Coronary artery (tissue), 2 donors: Measurements from ENCODE around the gene PM20D2.

Experiments
- DNase-seq: peaks from one replicate; pipeline ENCODE4 v3.0.0-alpha.2; 2017; ENCODE audit warnings: low spot score
- H3K27ac ChIP-seq, 2 donors: fragments of 200-600 bp; sonication (generic); one replicate each; pipeline ENCODE4 v1.5.1; 2016 to 2019
- H3K4me3 ChIP-seq: fragments of 200-600 bp; sonication (generic); 2 replicates; pipeline ENCODE4 v1.5.1; 2016; ENCODE audit warnings: mild to moderate bottlenecking, moderate library complexity
- TF ChIP-seq, protein P1 (sequence below): fragments of 200-600 bp; sonication (generic); IDR thresholded peaks from one replicate; pipeline ENCODE4 v1.5.1; 2019; ENCODE audit warnings: antibody characterized with exemption

Gene PM20D2

GRCh38 chr6:89145956-89146717, at the start of gene PM20D2:
PM20D2 (plus strand) TSS chr6:89146055; CDS start chr6:89146145, 90 bp downstream.
- Histone ChIP-seq H3K27ac (peak within 1 kb of the TSS; percentile 91), H3K4me3 (peak within 1 kb of the TSS; percentile 96)
- TF ChIP-seq, protein P1, sequence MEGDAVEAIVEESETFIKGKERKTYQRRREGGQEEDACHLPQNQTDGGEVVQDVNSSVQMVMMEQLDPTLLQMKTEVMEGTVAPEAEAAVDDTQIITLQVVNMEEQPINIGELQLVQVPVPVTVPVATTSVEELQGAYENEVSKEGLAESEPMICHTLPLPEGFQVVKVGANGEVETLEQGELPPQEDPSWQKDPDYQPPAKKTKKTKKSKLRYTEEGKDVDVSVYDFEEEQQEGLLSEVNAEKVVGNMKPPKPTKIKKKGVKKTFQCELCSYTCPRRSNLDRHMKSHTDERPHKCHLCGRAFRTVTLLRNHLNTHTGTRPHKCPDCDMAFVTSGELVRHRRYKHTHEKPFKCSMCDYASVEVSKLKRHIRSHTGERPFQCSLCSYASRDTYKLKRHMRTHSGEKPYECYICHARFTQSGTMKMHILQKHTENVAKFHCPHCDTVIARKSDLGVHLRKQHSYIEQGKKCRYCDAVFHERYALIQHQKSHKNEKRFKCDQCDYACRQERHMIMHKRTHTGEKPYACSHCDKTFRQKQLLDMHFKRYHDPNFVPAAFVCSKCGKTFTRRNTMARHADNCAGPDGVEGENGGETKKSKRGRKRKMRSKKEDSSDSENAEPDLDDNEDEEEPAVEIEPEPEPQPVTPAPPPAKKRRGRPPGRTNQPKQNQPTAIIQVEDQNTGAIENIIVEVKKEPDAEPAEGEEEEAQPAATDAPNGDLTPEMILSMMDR, result no peak
- DNase-seq, result peak; percentile 75

DNA sequence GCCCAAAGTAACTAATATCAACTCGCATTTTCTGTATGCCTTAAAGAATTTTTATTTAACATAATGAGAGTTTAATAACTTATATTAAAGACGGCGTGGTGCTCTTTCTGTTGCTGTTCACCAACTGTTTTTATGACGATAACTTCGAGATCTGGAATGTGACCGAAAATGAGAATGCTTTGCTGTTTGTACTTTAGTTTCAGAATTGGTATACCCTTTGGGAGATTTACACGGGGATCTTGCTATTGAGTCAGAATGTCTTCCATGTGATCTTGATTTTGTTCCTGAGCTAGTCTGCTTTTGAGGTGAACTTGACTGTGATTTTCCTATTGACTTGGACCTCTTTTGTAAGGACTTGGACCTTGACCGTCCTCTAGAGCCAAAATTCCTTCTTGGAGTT, 47.4 kb upstream of the PM20D2 start:
- Histone ChIP-seq H3K27ac (no peak overlapping the region), H3K4me3 (no peak overlapping the region)
- TF ChIP-seq, protein P1, result no peak
- no peak for DNase-seq

GRCh38 chr6:89100114-89100513, 45.7 kb upstream of the PM20D2 start:
- Histone ChIP-seq H3K4me3 (no peak overlapping the region), H3K27ac (no peak overlapping the region)
- DNase-seq, result no peak
- TF ChIP-seq, protein P1, result no peak

- no peak for DNase-seq
- H3K4me3 ChIP-seq, result no peak overlapping the region
- no peak overlapping the region for H3K27ac ChIP-seq
- TF ChIP-seq, protein P1, result no peak
Observed at GRCh38 chr6:89110284-89110683, 35.6 kb upstream of the PM20D2 start.

- Histone ChIP-seq H3K27ac (no peak overlapping the region), H3K4me3 (no peak overlapping the region)
- TF ChIP-seq, protein P1, result no peak
- no peak for DNase-seq
Observed at GRCh38 chr6:89111933-89112332, 33.9 kb upstream of the PM20D2 start.

DNA sequence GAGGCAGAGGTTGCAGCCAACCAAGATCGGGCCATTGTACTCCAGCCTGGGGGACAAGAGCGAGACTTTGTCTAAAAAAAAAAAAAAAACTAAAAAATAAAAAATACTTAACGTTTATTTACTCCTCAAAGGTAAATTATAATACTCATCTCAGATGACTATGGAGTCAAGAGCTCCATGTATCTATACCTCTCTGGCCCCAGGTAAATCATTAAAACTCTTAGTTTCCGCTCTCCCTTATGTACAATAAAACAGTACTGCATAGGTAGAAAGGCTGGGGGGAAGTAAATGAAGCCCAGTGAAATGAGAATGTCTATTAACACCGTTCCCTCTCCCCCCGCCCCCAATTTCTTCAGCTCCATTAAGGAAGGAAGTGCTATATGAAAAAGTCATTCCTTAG, 29.2 kb upstream of the PM20D2 start:
- no peak overlapping the region for H3K27ac ChIP-seq
- peak overlapping the region; percentile 92 for H3K4me3 ChIP-seq
- no peak for DNase-seq
- TF ChIP-seq, protein P1, result no peak
